GM18508 (cell line): ENCODE data around the gene CCDC85B.
"Not testable (repeated sequence)": the region's sequence is repeated elsewhere in the genome, so short reads cannot be mapped to it uniquely, and the experiment has no call there.

Experiments
- ATAC-seq: cut with Tn5 transposase; IDR thresholded peaks from one replicate; pipeline ENCODE4 v1.9.1; 2021; ENCODE audit warnings: moderate number of reproducible peaks; ENCODE audit not compliant: insufficient read depth, unreplicated experiment

The CCDC85B gene

GRCh38 chr11:65890324-65891218 is at the start of gene CCDC85B:
CCDC85B (plus strand) TSS chr11:65890673; CDS start chr11:65890784, 111 bp downstream.
- ATAC-seq: no peak

- ATAC-seq: no peak
Observed at GRCh38 chr11:65842144-65842543, 48.3 kb upstream of the CCDC85B start.

GRCh38 chr11:65843811-65844210 is 46.7 kb upstream of the CCDC85B start:
- no peak for ATAC-seq

GRCh38 chr11:65844231-65844872 is 46.1 kb upstream of the CCDC85B start:
- no peak for ATAC-seq

- no peak for ATAC-seq
Observed at GRCh38 chr11:65847746-65848145, 42.7 kb upstream of the CCDC85B start.

- ATAC-seq: not testable (repeated sequence)
Observed at GRCh38 chr11:65848693-65849092, 41.8 kb upstream of the CCDC85B start.

GRCh38 chr11:65849366-65849765 is 41.1 kb upstream of the CCDC85B start:
- ATAC-seq: no peak

GRCh38 chr11:65849771-65850216 is 40.7 kb upstream of the CCDC85B start:
- no peak for ATAC-seq

- no peak for ATAC-seq
Observed at GRCh38 chr11:65850217-65851082, 40.0 kb upstream of the CCDC85B start.

- ATAC-seq: no peak
Observed at GRCh38 chr11:65851083-65851579, 39.3 kb upstream of the CCDC85B start.

GRCh38 chr11:65851811-65852507 is 38.5 kb upstream of the CCDC85B start:
- no peak for ATAC-seq

GRCh38 chr11:65852508-65853245 is 37.8 kb upstream of the CCDC85B start:
- ATAC-seq: no peak

GRCh38 chr11:65853246-65853979 is 37.1 kb upstream of the CCDC85B start:
- no peak for ATAC-seq

GRCh38 chr11:65854161-65854592 is 36.3 kb upstream of the CCDC85B start:
- ATAC-seq: no peak

GRCh38 chr11:65854852-65855837 is 35.3 kb upstream of the CCDC85B start:
- ATAC-seq: no peak

- no peak for ATAC-seq
Observed at GRCh38 chr11:65855927-65856363, 34.5 kb upstream of the CCDC85B start.
